Lower lobe of right lung (tissue), 2 donors: ENCODE data around the gene PPIL6. TPM values are rescaled to one million over a fixed set of nuclear protein-coding genes. Genes with fewer than 3 reads are reported as not detected.
A peak's percentile ranks its signal among the peaks of the same experiment; 100 is the strongest.
"Not testable (repeated sequence)": the region's sequence is repeated elsewhere in the genome, so short reads cannot be mapped to it uniquely, and the experiment has no call there.

ENCODE experiments used
- ATAC-seq, 2 donors: fragments of 200-7000 bp; cut with Tn5 transposase; one replicate each; pipeline ENCODE4 v1.9.1; 2020 to 2022; ENCODE audit warnings: mild to moderate bottlenecking in 2 of 2, moderate library complexity in 2 of 2
- DNase-seq: peaks from one replicate; pipeline ENCODE4 v3.0.0-alpha.2; 2020
- H3K27ac ChIP-seq: fragments of 200-600 bp; one replicate; pipeline ENCODE4 v1.8.0; 2022
- H3K27me3 ChIP-seq: fragments of 200-600 bp; one replicate; pipeline ENCODE4 v1.8.0; 2022; ENCODE audit warnings: low read depth
- H3K36me3 ChIP-seq: fragments of 200-600 bp; one replicate; pipeline ENCODE4 v1.8.0; 2022; ENCODE audit warnings: mild to moderate bottlenecking
- H3K4me1 ChIP-seq: fragments of 200-600 bp; one replicate; pipeline ENCODE4 v1.8.0; 2022
- H3K4me3 ChIP-seq: fragments of 200-600 bp; one replicate; pipeline ENCODE4 v1.8.0; 2022; ENCODE audit warnings: mild to moderate bottlenecking
- H3K9me3 ChIP-seq: fragments of 200-600 bp; one replicate; pipeline ENCODE4 v1.8.0; 2022
- intact Hi-C: fragments of 100-400 bp; cut with DNase I; formaldehyde crosslinking; loops from one replicate; pipeline ENCODE4 v1.11.0; 2022
- total RNA-seq: library from RNA; stranded (reverse); fragmentation: NEBNext Ultra II Directional; extraction: Animal tissue kit (Norgen Biotek cat#: 25700); gene quantifications from one replicate; pipeline ENCODE4 v1.2.1, GENCODE V29; 2021
- TF ChIP-seq, protein P1 (sequence below): fragments of 200-600 bp; IDR thresholded peaks from one replicate; pipeline ENCODE4 v1.8.0; 2022; ENCODE audit warnings: antibody characterized with exemption, mild to moderate bottlenecking
- donor health status: DM: no; HTN: yes; CAD: no; lungs with severe emphysema.

The PPIL6 gene
- total RNA-seq, 1 donor from 2014 or later: 10.6 TPM

DNA sequence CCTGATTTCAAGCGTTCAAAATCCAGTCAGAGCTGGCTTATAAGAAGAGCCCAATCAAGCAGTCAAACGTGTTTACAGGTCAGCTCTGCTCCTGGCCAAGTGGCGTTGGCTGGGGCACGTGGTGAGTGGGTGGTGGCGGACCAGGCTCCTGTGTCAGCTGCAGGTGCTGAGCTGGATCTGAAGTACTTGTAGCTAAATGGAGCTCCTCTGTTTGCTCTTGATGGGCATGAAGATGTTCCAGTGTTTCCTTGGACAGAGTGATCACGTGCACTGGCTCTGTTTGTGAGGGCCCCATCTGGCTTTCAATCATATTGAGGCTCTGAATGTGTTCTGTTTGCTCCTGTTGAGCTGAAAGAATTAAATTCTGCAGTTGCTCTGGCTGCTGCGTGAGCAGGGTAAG, 25.3 kb upstream of the PPIL6 start:
- intact Hi-C loops: no loop called here
- Histone ChIP-seq H3K4me3 (no peak overlapping the region), H3K27ac (no peak overlapping the region), H3K27me3 (no peaks in the 10 kb centered on the region), H3K9me3 (no peaks in the 10 kb centered on the region), H3K36me3 (peaks cover 78% of the 10 kb centered on the region), H3K4me1 (peaks cover 9% of the 10 kb centered on the region)
- ATAC-seq: peak; percentile 93 to 95
- DNase-seq: peak; percentile 79
- TF ChIP-seq, protein P1, sequence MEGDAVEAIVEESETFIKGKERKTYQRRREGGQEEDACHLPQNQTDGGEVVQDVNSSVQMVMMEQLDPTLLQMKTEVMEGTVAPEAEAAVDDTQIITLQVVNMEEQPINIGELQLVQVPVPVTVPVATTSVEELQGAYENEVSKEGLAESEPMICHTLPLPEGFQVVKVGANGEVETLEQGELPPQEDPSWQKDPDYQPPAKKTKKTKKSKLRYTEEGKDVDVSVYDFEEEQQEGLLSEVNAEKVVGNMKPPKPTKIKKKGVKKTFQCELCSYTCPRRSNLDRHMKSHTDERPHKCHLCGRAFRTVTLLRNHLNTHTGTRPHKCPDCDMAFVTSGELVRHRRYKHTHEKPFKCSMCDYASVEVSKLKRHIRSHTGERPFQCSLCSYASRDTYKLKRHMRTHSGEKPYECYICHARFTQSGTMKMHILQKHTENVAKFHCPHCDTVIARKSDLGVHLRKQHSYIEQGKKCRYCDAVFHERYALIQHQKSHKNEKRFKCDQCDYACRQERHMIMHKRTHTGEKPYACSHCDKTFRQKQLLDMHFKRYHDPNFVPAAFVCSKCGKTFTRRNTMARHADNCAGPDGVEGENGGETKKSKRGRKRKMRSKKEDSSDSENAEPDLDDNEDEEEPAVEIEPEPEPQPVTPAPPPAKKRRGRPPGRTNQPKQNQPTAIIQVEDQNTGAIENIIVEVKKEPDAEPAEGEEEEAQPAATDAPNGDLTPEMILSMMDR: no peak

- H3K27me3 ChIP-seq: no peaks in the 10 kb centered on the region
- TF ChIP-seq, protein P1: no peak
- no peak overlapping the region for H3K27ac ChIP-seq
- H3K4me3 ChIP-seq: no peak overlapping the region
- H3K9me3 ChIP-seq: no peaks in the 10 kb centered on the region
- H3K36me3 ChIP-seq: peaks cover 46% of the 10 kb centered on the region
- DNase-seq (no peak), ATAC-seq (no peak)
- H3K4me1 ChIP-seq: peaks cover 37% of the 10 kb centered on the region
- intact Hi-C loops: no loop called here
Observed at GRCh38 chr6:109461733-109462526, 21.5 kb upstream of the PPIL6 start.

GRCh38 chr6:109461205-109461604, 20.8 kb upstream of the PPIL6 start:
- DNase-seq, H3K27me3 ChIP-seq, H3K4me3 ChIP-seq, ATAC-seq, H3K27ac ChIP-seq, H3K9me3 ChIP-seq, intact Hi-C loops: not testable (repeated sequence)
- H3K36me3 ChIP-seq: peaks cover 38% of the 10 kb centered on the region
- peaks cover 39% of the 10 kb centered on the region for H3K4me1 ChIP-seq

DNA sequence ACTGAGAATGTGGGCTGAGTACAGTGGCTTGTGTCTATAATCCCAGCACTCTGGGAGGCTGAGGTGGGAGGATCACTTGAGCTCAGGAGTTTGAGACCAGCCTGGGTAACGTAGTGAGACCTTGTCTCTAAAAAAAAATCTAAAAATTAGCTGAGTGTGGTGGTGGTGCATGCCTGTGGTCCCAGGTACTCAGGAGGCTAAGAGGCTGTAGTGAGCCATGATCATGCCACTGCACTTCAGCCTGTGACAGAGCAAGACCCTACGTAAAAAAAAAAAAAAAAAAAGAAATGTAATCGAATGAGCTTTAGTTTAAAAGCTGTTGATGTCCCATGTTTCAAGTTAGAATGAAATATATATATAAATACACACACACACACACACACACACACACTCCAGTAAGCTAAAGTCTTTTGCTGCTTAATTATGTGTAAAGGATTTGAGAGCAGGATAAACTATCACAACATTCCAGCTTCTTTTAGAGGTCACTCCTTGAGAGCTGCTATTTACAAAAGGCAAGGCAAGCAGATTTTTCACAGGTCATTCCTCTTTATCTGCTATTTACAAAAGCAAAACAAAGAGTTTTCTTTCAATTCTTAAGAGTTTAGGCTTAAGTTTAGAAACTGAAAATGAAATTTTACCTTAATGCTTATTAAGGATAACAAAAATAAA, 19.9 kb upstream of the PPIL6 start:
- ATAC-seq (no peak), DNase-seq (no peak)
- Histone ChIP-seq H3K27ac (peak overlapping the region; percentile 2), H3K4me1 (peaks cover 37% of the 10 kb centered on the region), H3K4me3 (no peak overlapping the region), H3K27me3 (no peaks in the 10 kb centered on the region), H3K36me3 (peaks cover 29% of the 10 kb centered on the region), H3K9me3 (no peaks in the 10 kb centered on the region)
- intact Hi-C loops: no loop called here
- TF ChIP-seq, protein P1: no peak

- Histone ChIP-seq H3K27ac (peak overlapping the region; percentile 8), H3K4me3 (no peak overlapping the region), H3K4me1 (peaks cover 49% of the 10 kb centered on the region), H3K36me3 (peaks cover 19% of the 10 kb centered on the region), H3K9me3 (no peaks in the 10 kb centered on the region), H3K27me3 (no peaks in the 10 kb centered on the region)
- DNase-seq (no peak), ATAC-seq (no peak)
- TF ChIP-seq, protein P1: no peak
- intact Hi-C loops: no loop called here
Observed at GRCh38 chr6:109458774-109459531, 18.5 kb upstream of the PPIL6 start.
